HG03108 (cell line): ENCODE results near the gene DNM3.
A peak's percentile ranks its signal among the peaks of the same experiment; 100 is the strongest.

ENCODE experiments used
- ATAC-seq: cut with Tn5 transposase; IDR thresholded peaks from one replicate; pipeline ENCODE4 v1.9.1; 2021; ENCODE audit warnings: moderate library complexity; ENCODE audit not compliant: unreplicated experiment

The DNM3 gene

GRCh38 chr1:171916315-171916771, 75.0 kb downstream of the DNM3 start:
- ATAC-seq = no peak

GRCh38 chr1:171917331-171917730, 76.0 kb downstream of the DNM3 start:
- no peak for ATAC-seq

GRCh38 chr1:171919891-171920887, 78.9 kb downstream of the DNM3 start:
- no peak for ATAC-seq

- ATAC-seq = no peak
Measured at GRCh38 chr1:171922999-171923398, 81.7 kb downstream of the DNM3 start.

GRCh38 chr1:171929121-171929520, 87.8 kb downstream of the DNM3 start:
- ATAC-seq = no peak

- ATAC-seq = no peak
Measured at GRCh38 chr1:171931752-171932151, 90.5 kb downstream of the DNM3 start.

- ATAC-seq = no peak
Measured at GRCh38 chr1:171934664-171935063, 93.4 kb downstream of the DNM3 start.

GRCh38 chr1:171935086-171935485, 93.8 kb downstream of the DNM3 start:
- no peak for ATAC-seq

GRCh38 chr1:171935664-171936063, 94.4 kb downstream of the DNM3 start:
- no peak for ATAC-seq

- no peak for ATAC-seq
Measured at GRCh38 chr1:171937938-171938337, 96.6 kb downstream of the DNM3 start.

GRCh38 chr1:171939740-171940139, 98.4 kb downstream of the DNM3 start:
- no peak for ATAC-seq

- no peak for ATAC-seq
Measured at GRCh38 chr1:171940368-171940767, 99.1 kb downstream of the DNM3 start.

- ATAC-seq = no peak
Measured at GRCh38 chr1:171941920-171942319, 100.6 kb downstream of the DNM3 start.

- ATAC-seq = no peak
Measured at GRCh38 chr1:171943973-171944561, 102.8 kb downstream of the DNM3 start.

- ATAC-seq = no peak
Measured at GRCh38 chr1:171948511-171948910, 107.2 kb downstream of the DNM3 start.

- ATAC-seq = no peak
Measured at GRCh38 chr1:171949316-171949715, 108.0 kb downstream of the DNM3 start.

- ATAC-seq = no peak
Measured at GRCh38 chr1:171953835-171954234, 112.5 kb downstream of the DNM3 start.

GRCh38 chr1:171954361-171954760, 113.1 kb downstream of the DNM3 start:
- no peak for ATAC-seq

GRCh38 chr1:171961861-171962260, 120.6 kb downstream of the DNM3 start:
- ATAC-seq = peak; percentile 63

GRCh38 chr1:171963762-171964161, 122.5 kb downstream of the DNM3 start:
- no peak for ATAC-seq

GRCh38 chr1:171965777-171966176, 124.5 kb downstream of the DNM3 start:
- no peak for ATAC-seq
